ENCODE measurements around the gene FILIP1L.
A peak's percentile ranks its signal among the peaks of the same experiment; 100 is the strongest.

The FILIP1L gene

DNA sequence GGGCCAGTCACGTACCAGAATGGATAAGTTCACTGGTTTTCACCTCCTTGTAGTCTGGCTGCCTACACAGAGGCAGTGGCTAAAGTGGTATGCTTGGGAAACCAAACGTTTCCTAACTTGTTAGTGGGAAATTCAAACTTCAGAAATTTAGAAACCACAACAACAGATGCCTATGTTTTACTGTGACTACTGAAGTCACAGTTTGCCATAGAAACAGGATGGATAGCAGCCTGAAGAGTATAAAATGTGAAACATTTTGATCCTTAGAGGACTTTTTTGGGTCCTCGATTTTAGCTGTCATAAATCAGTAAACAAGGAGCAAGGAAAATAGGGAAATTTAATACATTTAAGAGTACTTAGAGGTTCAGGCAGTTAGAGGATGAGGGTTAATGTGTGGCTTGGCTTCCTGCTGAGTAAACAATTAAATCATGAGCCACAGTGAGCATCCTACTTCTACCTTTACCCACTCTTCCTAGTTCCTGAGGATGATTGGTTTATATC, 248.0 kb downstream of the FILIP1L start:
- DNase-seq (ENCODE audit: low spot score) = no peak

DNA sequence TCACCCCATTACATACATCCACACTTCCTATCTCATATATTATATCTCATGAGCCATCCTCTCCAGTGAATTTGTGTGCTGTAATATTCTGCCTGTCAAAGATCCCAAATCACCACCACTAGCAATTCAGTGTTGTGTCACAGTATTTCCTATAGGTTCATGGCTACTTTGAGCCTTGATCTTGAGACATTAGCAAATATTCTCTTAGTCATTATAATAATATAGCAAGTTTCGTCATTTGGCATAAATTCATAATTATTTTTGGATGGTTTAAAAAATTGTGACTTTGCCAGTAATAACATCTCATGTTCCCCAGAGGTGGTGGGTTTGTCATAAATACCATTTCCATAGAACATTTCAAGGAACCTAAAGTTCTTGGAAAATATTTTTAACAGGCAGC, 249.0 kb downstream of the FILIP1L start:
- no peak for DNase-seq (ENCODE audit: low spot score)

DNA sequence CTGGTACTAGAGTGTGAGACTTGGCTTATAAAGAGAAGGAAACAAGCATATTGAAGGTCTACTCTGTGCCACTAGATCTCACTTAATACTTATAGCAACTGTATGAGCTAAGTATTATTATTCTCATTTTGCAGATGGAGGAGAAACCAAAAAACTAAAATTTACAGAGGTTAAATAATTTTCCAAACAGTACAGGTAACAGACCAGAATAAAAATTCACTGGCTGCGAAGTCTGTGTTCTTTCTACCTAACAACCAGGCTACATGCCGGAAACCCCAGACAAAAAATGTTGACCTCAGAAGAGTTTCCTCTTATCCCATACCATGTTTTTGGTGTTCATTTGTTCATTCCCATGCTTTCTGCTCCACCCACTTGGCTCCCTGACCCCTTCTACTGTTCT, 250.0 kb downstream of the FILIP1L start:
- DNase-seq (ENCODE audit: low spot score) = no peak

DNA sequence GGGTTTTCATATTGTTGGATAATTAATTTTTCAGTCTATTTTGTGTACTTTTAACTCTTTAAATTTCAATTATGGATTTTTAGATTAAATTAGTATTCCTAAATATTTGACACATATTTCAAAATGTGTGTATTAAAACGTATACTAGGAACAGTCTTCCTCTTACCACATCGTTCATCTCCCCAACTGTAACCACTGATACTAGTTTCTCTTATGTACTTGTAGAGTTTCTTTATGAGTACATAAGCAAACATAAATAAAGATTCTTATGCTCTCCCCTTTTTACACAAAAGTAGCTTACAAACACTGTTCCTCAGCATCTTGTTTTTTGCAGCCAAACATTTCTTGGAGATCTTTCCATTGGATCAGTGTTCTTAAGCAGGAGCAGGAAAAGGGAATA, 250.7 kb downstream of the FILIP1L start:
- DNase-seq (ENCODE audit: low spot score) = no peak

DNA sequence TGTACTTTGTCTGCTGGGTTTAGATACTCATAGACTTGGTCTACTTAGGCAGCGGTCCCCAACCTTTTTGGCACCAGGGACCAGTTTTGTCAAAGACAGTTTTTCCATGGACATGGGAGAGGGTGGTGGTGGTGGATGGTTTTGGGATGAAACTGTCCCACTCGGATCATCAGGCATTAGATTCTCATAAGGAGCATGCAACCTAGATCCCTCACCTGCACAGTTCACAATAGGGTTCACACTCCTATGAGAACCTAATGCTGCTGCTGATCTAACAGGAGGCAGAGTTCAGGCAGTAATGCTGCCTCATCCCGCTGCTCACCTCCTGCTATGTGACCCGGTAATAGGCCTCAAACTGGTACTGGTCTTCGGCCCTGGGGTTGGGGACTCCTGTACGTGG, 251.3 kb downstream of the FILIP1L start:
- DNase-seq (ENCODE audit: low spot score) = no peak

DNA sequence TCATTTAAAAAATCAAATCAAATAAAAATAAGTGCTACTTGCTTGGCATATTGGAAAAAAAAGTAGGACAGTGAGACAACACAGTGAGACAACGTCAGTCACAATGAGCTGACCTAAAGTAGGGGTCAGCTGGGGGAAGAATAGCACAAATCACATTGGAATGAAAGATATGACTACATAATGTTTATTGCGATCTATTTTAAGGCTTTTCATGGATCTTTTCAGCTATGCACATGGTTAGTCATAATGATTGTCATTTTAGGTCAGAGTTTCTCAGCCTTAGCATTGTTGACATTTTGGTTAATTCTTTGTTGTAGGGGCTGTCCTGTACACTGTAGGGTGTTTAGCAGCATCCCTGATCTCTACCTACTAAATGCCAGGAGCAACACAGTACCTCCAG, 252.1 kb downstream of the FILIP1L start:
- no peak for DNase-seq (ENCODE audit: low spot score)

DNA sequence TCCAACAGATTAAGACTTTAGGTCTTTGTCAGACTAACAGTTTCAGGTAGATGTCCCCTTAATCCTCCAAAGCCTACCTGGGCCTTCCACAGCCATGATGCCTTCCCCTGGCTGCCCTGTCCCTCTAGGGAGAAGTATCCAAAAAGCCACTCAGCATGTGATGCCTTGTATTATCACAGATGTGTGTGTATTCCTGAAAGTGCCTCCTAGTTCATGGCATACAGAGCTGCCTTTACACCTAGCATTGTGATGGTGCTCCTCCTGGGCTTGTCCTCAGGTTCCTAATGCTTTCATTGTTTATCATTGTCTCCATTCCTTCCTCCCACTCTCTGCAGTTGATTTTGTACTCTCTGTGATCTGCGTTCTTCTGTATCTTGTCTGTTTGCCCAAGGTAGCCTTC, 253.1 kb downstream of the FILIP1L start:
- no peak for DNase-seq (ENCODE audit: low spot score)

GRCh38 chr3:99859825-99860224, 254.5 kb downstream of the FILIP1L start:
- DNase-seq (ENCODE audit: low spot score) = no peak

DNA sequence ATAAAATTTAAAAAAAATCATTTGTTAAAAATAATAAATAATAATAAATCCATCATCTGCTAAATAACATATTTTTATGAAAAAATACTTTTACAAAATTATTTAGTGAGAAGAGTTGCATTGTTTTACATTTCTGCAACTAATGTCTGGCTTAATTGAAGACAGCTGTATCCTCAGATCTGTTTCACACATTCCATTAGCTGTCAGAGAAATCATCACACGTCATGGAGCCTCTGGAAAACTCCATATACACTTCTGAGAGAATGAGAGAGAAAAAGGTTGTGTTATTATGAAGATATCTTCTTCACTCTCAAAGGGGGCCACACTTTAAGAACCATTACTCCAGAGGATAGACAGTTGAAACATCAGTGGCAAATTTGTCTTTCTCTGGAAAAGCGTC, 255.8 kb downstream of the FILIP1L start:
- DNase-seq (ENCODE audit: low spot score) = no peak

DNA sequence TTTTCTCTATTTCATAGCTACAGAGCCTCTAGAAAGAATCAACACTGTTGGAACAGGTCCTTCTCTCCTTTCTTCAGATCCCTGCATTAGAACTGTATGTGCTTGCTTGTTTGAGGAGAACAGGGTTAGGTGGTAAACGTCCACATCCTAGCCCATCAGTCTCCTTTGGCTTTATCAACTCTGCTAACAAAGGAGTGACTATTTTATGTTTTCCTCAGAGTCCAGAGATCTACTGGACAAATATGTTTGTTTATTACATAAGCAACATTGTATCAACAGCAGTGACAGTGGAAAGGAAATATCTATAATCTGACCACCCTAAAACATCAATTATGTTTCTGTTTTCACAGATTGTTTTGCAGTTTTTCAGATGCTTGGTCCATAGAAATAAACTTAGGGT, 257.0 kb downstream of the FILIP1L start:
- no peak for DNase-seq (ENCODE audit: low spot score)

- no peak for DNase-seq (ENCODE audit: low spot score)
Observed at GRCh38 chr3:99856437-99857220, 257.7 kb downstream of the FILIP1L start.

- DNase-seq (ENCODE audit: low spot score) = no peak
Observed at GRCh38 chr3:99855900-99856299, 258.4 kb downstream of the FILIP1L start.

DNA sequence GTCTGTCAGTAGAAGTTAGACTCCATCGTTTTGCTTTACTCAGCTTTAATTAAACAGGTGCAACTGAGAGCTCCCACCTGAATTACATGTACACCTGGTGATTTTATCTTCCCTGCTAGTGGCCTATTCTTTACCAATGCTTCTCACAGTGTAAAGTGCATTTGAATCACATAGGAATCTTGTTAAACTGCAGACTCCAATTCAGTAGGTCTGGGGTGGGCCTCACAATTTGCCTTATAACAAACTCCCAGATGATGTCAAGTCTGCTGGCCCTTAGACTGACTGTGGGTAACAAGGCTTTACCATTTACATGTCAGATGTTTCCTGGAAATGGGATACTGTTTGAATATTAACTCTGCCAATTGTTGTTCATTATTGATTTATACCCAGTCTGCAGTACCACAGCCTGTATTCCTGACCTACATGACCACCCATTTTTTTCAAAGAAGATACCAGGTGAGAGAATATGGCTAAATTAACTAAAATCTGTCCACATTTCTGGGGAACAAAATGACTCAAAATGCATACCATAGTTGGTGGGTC, 259.5 kb downstream of the FILIP1L start:
- DNase-seq (ENCODE audit: low spot score) = no peak

DNA sequence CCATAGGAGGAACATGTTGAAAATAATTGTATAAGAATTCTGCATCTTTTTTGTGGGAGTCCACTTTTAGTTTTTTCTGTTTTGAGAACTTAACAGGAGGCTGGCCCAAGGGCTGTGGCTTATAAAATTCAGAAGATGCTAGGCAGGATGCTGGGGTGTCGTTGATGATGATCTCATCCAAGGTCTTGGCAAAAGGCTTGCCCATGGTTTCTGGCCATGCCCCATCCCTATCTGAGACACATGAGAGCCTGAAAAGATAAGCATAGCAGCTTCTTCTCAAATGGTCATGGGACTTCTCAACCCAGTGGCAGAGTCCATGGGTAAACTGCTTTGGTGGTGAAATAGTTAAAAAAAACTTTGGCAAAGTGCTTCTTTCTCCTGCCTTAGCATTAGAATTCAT, 261.4 kb downstream of the FILIP1L start:
- DNase-seq (ENCODE audit: low spot score) = no peak

DNA sequence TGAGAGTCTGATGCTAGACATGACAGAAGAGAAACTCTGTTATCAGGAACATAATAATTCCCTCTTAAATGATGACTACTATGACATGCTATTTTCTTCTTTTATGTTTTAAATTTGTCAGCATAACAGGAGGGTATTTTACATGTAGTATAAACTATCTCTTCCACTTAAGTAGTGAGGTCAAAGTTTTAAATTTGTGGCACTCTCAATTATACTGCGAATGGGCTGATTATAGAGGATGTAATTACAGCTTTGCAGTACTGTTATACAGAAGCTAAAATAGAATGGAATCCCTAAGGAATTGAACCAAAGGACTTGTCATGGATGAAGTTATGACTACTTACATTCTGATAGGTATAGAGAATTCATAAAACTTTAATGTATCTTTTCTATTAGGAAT, 262.3 kb downstream of the FILIP1L start:
- no peak for DNase-seq (ENCODE audit: low spot score)

DNA sequence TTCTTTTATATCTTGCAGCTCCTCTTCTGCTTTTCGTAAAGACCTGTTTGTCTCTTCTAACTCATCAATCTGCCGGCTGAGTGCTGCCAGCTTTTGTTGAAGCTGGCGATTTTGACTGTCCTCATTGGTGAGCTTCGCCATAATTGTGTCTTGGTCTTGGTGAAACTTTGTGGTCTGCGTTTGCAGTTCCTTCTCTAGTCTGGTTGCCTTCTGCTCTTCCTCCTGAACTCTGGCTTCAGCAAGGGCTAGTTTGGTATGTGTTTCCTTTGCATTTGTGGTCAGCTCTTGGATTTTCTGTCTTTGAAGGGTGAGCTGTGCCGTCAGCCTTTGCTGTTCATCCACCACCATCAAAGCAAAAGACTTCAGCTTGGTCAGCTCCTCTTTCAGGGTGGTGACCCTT, 263.7 kb downstream of the FILIP1L start:
- DNase-seq (ENCODE audit: low spot score) = no peak

DNA sequence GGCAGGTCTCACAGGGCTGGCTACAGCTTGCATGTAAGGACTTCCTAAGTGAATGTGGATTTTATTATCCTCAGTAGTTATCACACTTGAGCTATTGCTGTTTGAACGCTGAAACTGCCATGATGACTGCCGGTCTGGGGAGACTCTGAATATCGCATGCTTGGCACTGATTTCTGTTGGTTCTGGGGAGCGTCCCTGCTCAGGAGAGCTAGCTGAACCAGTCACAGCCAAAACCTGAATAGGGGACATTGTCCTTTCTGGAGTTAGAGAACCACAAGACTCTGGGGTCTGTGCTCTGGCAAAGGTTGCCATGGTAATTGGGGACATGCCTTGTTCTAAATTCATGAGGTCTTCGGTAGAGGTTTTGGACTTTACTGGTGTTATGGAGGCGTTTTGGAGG, 265.9 kb downstream of the FILIP1L start:
- DNase-seq (ENCODE audit: low spot score) = no peak

- peak; percentile 34 for DNase-seq (ENCODE audit: low spot score)
Observed at GRCh38 chr3:99846477-99847160, 267.7 kb downstream of the FILIP1L start.

GRCh38 chr3:99845999-99846398, 268.3 kb downstream of the FILIP1L start:
- no peak for DNase-seq (ENCODE audit: low spot score)

DNA sequence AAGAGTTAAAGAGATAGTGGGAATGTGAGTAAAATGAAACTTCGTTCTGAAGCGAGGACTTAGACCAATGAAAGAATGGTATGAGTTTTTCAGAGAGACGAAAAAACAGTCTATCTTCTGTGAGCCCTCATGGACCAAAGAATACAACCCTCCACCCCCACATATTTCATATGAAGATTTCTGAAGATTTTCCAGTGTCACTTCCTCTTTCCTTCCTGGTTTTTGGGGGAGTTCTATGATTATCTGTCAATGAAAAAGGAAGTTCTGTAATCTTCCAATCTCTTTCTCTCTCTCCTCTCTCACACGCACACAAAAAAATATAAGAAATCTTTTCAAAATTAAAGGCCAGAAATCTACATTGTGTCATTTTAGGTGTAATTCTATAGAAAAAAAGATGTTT, 269.0 kb downstream of the FILIP1L start:
- DNase-seq (ENCODE audit: low spot score) = no peak

DNA sequence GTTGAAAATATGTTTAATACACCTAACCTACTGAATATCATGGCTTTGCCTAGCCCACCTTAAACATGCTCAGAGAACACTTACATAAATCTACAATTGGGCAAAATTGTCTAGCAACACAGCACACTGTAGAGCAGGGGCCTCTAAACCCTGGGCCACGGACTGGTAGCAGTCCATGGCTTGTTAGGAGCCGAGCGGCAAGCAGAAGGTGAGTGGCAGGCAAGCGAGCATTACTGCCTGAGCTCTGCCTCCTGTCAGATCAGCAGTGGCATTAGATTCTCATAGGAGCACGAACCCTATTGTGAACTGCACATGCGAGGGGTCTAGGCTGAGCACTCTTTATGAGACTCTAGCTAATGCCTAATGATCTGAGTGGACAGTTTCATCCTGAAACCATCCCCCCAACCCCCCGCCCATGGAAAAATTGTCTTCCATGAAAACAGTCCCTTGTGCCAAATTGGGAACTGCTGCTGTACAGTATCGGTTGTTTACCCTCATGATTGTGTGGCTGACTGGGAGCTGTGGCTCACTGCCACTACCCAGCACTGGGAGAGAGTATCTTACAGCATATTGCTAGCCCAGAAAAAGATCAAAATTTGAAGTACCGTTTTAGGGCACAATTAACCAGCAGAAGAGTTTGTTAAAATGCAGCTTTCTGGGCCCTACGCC, 270.6 kb downstream of the FILIP1L start:
- DNase-seq (ENCODE audit: low spot score) = no peak

GRCh38 chr3:99842826-99843589, 271.3 kb downstream of the FILIP1L start:
- peak; percentile 35 for DNase-seq (ENCODE audit: low spot score)
